A549 (cell line): Measurements from ENCODE around the gene VNN1. TPM values are rescaled to one million over a fixed set of nuclear protein-coding genes. Genes with fewer than 3 reads are reported as not detected.
"Not testable (repeated sequence)": the region's sequence is repeated elsewhere in the genome, so short reads cannot be mapped to it uniquely, and the experiment has no call there.

Source experiments
- ATAC-seq, 2 experiments: fragments of 200-7000 bp in 1 of 2; fragments of >200 bp in 1 of 2; cut with Nextera tagmentation in 1 of 2; cut with Tn5 transposase in 1 of 2; 3 replicates each; pipeline versions ENCODE4 v1.8.0 to v1.9.1; 2018 to 2020; ENCODE audit warnings: mild to moderate bottlenecking in 1 of 2, moderate library complexity in 1 of 2
- CTCF ChIA-PET: fragments of 300-600 bp; sonication (Branson Sonifier 250); formaldehyde crosslinking; extraction: SDS; loops from one replicate; lab custom pipeline; 2021; ENCODE audit warnings: antibody characterized with exemption, inconsistent platforms; lab: Yijun Ruan, JAX
- POLR2A ChIA-PET: fragments of 350-600 bp; formaldehyde crosslinking; extraction: SDS; loops from one replicate; lab custom pipeline; 2021; ENCODE audit warnings: antibody characterized with exemption, inconsistent platforms; lab: Yijun Ruan, JAX
- DNase-seq, 2 experiments: peaks; one replicate each; pipeline versions ENCODE4 v3.0.0 to v3.0.0-alpha.2; 2011 to 2016; ENCODE audit warnings: low read depth in 1 of 2, low spot score in 1 of 2
- FAIRE-seq: peaks from 2 replicates; lab custom pipeline; 2011; peaks lifted over from hg19 to GRCh38; lab: Jason Lieb, UNC
- H3K27ac ChIP-seq, 2 experiments: fragments of >200 bp; sonication (Bioruptor Twin); formaldehyde crosslinking; 3 replicates each; pipeline ENCODE4 v1.5.1; 2016 to 2017
- H3K4me1 ChIP-seq: fragments of >200 bp; sonication (Bioruptor Twin); formaldehyde crosslinking; 3 replicates; pipeline ENCODE4 v1.6.1; 2016
- H3K4me2 ChIP-seq: fragments of >200 bp; sonication (Bioruptor Twin); formaldehyde crosslinking; 3 replicates; pipeline ENCODE4 v1.6.1; 2016
- H3K4me3 ChIP-seq: fragments of >200 bp; sonication (Bioruptor Twin); formaldehyde crosslinking; 3 replicates; pipeline ENCODE4 v1.5.1; 2016
- H3K9me3 ChIP-seq: fragments of >200 bp; sonication (Bioruptor Twin); formaldehyde crosslinking; 3 replicates; pipeline ENCODE4 v1.6.1; 2016
- BHLHE40 ChIP-seq: IDR thresholded peaks from 2 replicates; pipeline ENCODE4 v1.6.1; 2012; ENCODE audit warnings: low read depth, low read length, inconsistent platforms
- CHD2 ChIP-seq: fragments of 150-350 bp; IDR thresholded peaks from 2 replicates; pipeline ENCODE4 v1.6.1; 2014; ENCODE audit warnings: low read length; ENCODE audit not compliant: partially characterized antibody
- EHMT2 ChIP-seq: fragments of 200-600 bp; sonication (generic); IDR thresholded peaks from 2 replicates; pipeline ENCODE4 v1.6.1; 2016; ENCODE audit warnings: antibody characterized with exemption, low read depth, mild to moderate bottlenecking, moderate library complexity
- HOXA7 ChIP-seq: fragments of 250-450 bp; sonication (Bioruptor Pico); IDR thresholded peaks from 2 replicates; pipeline ENCODE4 v1.5.0; 2020; ENCODE audit warnings: mild to moderate bottlenecking, moderate library complexity
- HOXB13 ChIP-seq: fragments of 250-450 bp; sonication (Bioruptor Pico); IDR thresholded peaks from 2 replicates; pipeline ENCODE4 v1.5.0; 2020; ENCODE audit warnings: low read depth, mild to moderate bottlenecking, moderate library complexity
- MAFK ChIP-seq: fragments of 450-650 bp; IDR thresholded peaks from 2 replicates; pipeline ENCODE4 v1.6.1; 2014; ENCODE audit not compliant: partially characterized antibody
- NFE2L2 ChIP-seq: fragments of 150-350 bp; conservative IDR thresholded peaks from 2 replicates; pipeline ENCODE4 v1.6.1; 2014; ENCODE audit warnings: low read length
- NPAS2 ChIP-seq: fragments of 250-450 bp; sonication (Bioruptor Pico); IDR thresholded peaks from 2 replicates; pipeline ENCODE4 v1.8.0; 2022; ENCODE audit warnings: mild to moderate bottlenecking, moderate library complexity, borderline replicate concordance
- POLR2A ChIP-seq: IDR thresholded peaks from 2 replicates; pipeline ENCODE4 v1.6.1; 2012; ENCODE audit warnings: mild to moderate bottlenecking, low read length
- RARB ChIP-seq: fragments of 250-450 bp; sonication (Bioruptor Pico); IDR thresholded peaks from 2 replicates; pipeline ENCODE4 v1.8.0; 2021; ENCODE audit warnings: mild to moderate bottlenecking, moderate library complexity
- TFCP2L1 ChIP-seq: fragments of 250-450 bp; sonication (Bioruptor Pico); IDR thresholded peaks from 2 replicates; pipeline ENCODE4 v1.5.0; 2021; ENCODE audit warnings: mild to moderate bottlenecking
- ZSCAN20 ChIP-seq: fragments of 250-450 bp; sonication (Bioruptor Pico); IDR thresholded peaks from 2 replicates; pipeline ENCODE4 v1.8.0; 2022; ENCODE audit warnings: mild to moderate bottlenecking, moderate library complexity
- WGBS: methylation state at CpG from one replicate; pipeline ENCODE4 v1.1.6; 2017; ENCODE audit errors: missing lambda C conversion rate; 5-methylcytosine and 5-hydroxymethylcytosine counted together
- polyA plus RNA-seq, 4 experiments: library from polyadenylated mRNA; depleted of rRNA in 3 of 4; stranded (reverse); fragments of >200 nt; fragmentation: RNase III in 1 of 4; extraction: RNeasy Plus Mini Kit Qiagen cat#74134 plus additional on column Dnase treatment in 1 of 4; gene quantifications; 2 replicates in 3 of 4; 3 replicates in 1 of 4; pipeline ENCODE4 v1.2.3, GENCODE V29; 2011 to 2017
- TF ChIP-seq, protein P1 (sequence below): fragments of 150-350 bp; IDR thresholded peaks from 2 replicates; pipeline ENCODE4 v1.6.1; 2014; ENCODE audit warnings: low read depth, mild to moderate bottlenecking, low read length
- TF ChIP-seq, protein P2 (sequence below): fragments of >200 bp; sonication (Bioruptor Twin); formaldehyde crosslinking; IDR thresholded peaks from 3 replicates; pipeline ENCODE4 v1.5.1; 2016
- TF ChIP-seq, protein P3 (sequence below): fragments of 450-650 bp; IDR thresholded peaks from 2 replicates; pipeline ENCODE4 v1.6.1; 2014; ENCODE audit warnings: antibody characterized with exemption

Gene VNN1
- polyA plus RNA-seq, 2 of the 4 experiments (the other 2 are of a cell fraction) = 0.03 to 0.09 TPM

DNA sequence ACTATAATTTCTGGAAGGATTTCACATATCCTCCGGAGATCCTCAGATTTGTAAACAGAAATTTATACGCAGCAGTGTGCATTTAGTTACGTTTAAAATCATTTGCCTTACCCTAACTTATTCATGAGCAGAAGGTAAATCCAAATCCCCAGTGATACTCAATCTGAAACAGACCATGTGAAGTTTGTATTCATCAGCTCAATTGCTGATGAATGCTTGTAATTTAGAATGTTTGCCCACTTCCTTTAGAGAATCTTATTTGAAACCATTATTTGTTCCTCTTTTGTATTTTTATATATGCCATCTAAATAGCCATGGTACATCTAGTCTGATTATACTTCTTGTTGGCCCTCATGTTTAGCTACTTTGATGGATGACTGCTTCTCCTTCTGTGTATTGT, 70.3 kb downstream of the VNN1 start:
- CTCF ChIA-PET = no interaction called here
- Histone ChIP-seq H3K4me3 (no peak overlapping the region), H3K4me2 (no peak overlapping the region), H3K4me1 (no peaks in the 10 kb centered on the region), H3K9me3 (no peaks in the 10 kb centered on the region), H3K27ac (no peak overlapping the region)
- ATAC-seq (no peak), DNase-seq (no peak), FAIRE-seq (no peak)
- POLR2A ChIA-PET = no interaction called here
- WGBS = 61% methylated on average over 3 of the region's 3 CpGs
- no peak for TF ChIP-seq ZSCAN20
- no peak for TF ChIP-seq CHD2
- TF ChIP-seq RARB (CRISPR knock-in tag) = no peak
- TF ChIP-seq, protein P1, sequence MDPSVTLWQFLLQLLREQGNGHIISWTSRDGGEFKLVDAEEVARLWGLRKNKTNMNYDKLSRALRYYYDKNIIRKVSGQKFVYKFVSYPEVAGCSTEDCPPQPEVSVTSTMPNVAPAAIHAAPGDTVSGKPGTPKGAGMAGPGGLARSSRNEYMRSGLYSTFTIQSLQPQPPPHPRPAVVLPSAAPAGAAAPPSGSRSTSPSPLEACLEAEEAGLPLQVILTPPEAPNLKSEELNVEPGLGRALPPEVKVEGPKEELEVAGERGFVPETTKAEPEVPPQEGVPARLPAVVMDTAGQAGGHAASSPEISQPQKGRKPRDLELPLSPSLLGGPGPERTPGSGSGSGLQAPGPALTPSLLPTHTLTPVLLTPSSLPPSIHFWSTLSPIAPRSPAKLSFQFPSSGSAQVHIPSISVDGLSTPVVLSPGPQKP = no peak
- TF ChIP-seq BHLHE40 = no peak
- TF ChIP-seq TFCP2L1 (CRISPR knock-in tag) = no peak
- TF ChIP-seq MAFK = no peak
- TF ChIP-seq, protein P2, sequence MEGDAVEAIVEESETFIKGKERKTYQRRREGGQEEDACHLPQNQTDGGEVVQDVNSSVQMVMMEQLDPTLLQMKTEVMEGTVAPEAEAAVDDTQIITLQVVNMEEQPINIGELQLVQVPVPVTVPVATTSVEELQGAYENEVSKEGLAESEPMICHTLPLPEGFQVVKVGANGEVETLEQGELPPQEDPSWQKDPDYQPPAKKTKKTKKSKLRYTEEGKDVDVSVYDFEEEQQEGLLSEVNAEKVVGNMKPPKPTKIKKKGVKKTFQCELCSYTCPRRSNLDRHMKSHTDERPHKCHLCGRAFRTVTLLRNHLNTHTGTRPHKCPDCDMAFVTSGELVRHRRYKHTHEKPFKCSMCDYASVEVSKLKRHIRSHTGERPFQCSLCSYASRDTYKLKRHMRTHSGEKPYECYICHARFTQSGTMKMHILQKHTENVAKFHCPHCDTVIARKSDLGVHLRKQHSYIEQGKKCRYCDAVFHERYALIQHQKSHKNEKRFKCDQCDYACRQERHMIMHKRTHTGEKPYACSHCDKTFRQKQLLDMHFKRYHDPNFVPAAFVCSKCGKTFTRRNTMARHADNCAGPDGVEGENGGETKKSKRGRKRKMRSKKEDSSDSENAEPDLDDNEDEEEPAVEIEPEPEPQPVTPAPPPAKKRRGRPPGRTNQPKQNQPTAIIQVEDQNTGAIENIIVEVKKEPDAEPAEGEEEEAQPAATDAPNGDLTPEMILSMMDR = no peak
- no peak for TF ChIP-seq NPAS2 (CRISPR knock-in tag)
- TF ChIP-seq, protein P3, sequence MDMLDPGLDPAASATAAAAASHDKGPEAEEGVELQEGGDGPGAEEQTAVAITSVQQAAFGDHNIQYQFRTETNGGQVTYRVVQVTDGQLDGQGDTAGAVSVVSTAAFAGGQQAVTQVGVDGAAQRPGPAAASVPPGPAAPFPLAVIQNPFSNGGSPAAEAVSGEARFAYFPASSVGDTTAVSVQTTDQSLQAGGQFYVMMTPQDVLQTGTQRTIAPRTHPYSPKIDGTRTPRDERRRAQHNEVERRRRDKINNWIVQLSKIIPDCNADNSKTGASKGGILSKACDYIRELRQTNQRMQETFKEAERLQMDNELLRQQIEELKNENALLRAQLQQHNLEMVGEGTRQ = no peak
- no peak for TF ChIP-seq HOXA7
- TF ChIP-seq EHMT2 = no peak
- no peak for TF ChIP-seq POLR2A
- TF ChIP-seq NFE2L2 = no peak
- no peak for TF ChIP-seq HOXB13 (CRISPR knock-in tag)
- TF ChIP-seq, all 56 proteins: peak for 0

DNA sequence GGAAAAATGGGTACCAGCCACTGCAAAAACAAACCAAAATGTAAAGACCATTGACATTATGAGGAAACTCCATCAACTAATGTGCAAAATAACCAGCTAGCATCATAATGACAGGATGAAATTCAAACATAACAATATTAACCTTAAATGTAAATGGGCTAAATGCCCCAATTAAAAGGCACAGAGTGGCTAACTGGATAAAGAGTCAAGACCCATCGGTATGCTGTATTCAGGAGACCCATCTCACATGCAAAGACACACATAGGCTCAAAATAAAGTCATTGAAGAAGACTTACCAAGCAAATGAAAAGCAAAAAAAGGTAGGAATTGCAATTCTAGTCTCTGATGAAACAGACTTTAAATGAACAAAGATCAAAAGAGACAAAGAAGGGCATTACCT, 76.7 kb downstream of the VNN1 start:
- H3K4me1 ChIP-seq, H3K4me3 ChIP-seq, H3K4me2 ChIP-seq, H3K9me3 ChIP-seq, POLR2A ChIA-PET, FAIRE-seq, DNase-seq, H3K27ac ChIP-seq, ATAC-seq, CTCF ChIA-PET: not testable (repeated sequence)
- WGBS = 30% methylated on average over 1 of the region's 1 CpG

DNA sequence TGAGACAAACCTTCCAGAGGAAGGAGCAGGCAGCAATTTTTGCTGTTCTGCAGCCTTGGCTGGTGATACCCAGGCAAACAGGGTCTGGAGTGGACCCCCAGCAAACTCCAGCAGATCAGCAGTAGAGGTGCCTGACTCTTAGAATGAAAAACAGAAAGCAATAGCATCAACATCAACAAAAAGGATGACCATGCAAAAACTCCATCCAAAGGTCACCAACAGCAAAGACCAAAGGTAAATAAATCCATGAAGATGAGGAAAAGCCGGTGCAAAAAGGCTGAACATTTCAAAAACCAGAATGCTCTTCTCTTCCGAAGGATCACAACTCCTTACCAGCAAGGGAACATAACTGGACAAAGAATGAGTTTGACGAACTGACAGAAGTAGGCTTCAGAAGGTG, 77.9 kb downstream of the VNN1 start:
- H3K4me2 ChIP-seq, H3K27ac ChIP-seq, H3K9me3 ChIP-seq, FAIRE-seq, H3K4me3 ChIP-seq, ATAC-seq, DNase-seq, H3K4me1 ChIP-seq, CTCF ChIA-PET, POLR2A ChIA-PET: not testable (repeated sequence)
- TF ChIP-seq MAFK = peak; percentile 34
- 43% methylated on average over 3 of the region's 3 CpGs for WGBS

DNA sequence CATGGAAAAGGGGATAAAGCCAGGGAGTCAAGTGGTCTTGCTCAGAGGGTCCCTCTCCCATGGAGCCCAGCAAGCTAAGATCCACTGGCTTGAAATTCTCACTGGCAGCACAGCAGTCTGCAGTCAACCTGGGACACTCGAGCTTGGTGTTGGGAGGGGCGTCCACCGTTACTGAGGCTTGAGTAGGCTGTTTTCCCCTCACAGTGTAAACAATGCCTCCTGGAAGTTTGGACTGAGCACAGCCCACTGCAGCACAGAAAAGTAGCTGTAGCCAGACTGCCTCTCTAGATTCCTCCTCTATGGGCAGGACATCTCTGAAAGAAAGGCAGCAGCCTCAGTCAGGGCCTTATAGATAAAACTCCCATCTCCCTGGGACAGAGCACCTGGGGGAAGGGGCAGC, 78.6 kb downstream of the VNN1 start:
- H3K4me3 ChIP-seq, ATAC-seq, POLR2A ChIA-PET, H3K4me1 ChIP-seq, H3K27ac ChIP-seq, CTCF ChIA-PET, H3K4me2 ChIP-seq, H3K9me3 ChIP-seq, DNase-seq, FAIRE-seq: not testable (repeated sequence)
- WGBS = 40% methylated on average over 1 of the region's 3 CpGs
